ENCODE data around the gene ANXA2. TPM values are rescaled to one million over a fixed set of nuclear protein-coding genes. Genes with fewer than 3 reads are reported as not detected.

Gene ANXA2
- total RNA-seq, 1 experiment from 2014 or later = 656 TPM

DNA sequence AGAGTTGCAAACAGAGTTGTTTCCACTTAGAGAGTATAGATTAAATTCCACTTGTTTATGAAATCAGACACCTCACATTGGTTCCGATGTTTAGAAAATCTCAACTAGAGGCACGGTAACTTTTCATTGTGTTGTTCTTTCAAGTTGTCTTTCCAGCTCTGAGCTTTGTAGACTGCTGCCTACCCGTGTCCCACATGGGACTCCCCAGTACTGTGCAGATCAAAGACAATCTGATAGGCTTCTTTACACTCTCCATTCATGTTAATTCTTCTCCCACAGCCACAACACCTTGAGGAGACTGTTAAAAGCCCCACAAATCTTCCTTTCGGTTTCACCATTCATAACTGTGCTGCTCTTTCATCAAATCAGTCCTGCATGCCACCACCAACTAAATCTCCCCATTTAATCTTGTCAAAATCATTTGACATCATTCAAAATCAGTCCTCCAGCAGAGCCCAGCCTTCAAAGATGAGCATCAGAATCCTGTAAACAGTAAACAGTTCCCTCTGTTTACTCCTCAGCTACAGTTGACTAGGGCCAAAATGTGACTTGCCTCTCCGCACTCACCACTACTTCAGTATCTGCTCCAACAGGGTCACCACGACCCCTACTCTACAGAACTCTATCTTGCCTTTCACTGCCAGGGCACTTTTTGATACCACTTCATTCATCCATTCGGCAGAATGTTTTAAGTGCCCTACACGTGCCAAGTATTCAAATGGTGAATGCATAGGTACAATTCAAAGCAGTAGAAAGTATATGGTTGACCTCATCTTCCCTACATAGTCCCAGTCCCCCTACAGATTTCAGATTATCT, 8.3 kb downstream of the ANXA2 start:
- H3K4me3 ChIP-seq (ENCODE audit: insufficient read depth, low read depth, low read length) = no peak overlapping the region
- no peaks in the 10 kb centered on the region for H3K36me3 ChIP-seq (replicated peaks; ENCODE audit: control insufficient read depth, insufficient read depth, low read length)
- no peak for DNase-seq
- H3K27me3 ChIP-seq (ENCODE audit: control insufficient read depth, insufficient read depth, low read length) = no peaks in the 10 kb centered on the region

DNA sequence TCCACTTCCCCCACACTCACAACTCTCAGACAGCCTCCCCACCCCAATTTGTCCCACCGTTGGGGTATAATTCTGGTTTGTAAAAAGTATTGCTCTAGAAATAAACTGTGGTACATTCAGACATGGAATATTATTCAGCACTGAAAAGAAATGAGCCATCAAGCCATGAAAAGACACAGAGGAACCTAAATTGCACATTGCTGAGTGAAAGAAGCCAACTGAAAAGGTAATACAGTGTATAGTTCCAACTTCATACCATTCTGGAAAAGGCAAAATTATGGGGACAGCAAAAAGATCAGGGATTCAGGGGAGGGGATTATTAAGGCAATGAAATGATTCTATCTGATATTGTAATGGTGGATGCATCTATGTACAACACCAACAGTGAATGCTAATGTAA, 10.5 kb downstream of the ANXA2 start:
- no peaks in the 10 kb centered on the region for H3K27me3 ChIP-seq (ENCODE audit: control insufficient read depth, insufficient read depth, low read length)
- DNase-seq = no peak
- no peaks in the 10 kb centered on the region; the same call in none of the 2 replicates for H3K36me3 ChIP-seq (replicated peaks; ENCODE audit: control insufficient read depth, insufficient read depth, low read length)
- H3K4me3 ChIP-seq (ENCODE audit: insufficient read depth, low read depth, low read length) = no peak overlapping the region

DNA sequence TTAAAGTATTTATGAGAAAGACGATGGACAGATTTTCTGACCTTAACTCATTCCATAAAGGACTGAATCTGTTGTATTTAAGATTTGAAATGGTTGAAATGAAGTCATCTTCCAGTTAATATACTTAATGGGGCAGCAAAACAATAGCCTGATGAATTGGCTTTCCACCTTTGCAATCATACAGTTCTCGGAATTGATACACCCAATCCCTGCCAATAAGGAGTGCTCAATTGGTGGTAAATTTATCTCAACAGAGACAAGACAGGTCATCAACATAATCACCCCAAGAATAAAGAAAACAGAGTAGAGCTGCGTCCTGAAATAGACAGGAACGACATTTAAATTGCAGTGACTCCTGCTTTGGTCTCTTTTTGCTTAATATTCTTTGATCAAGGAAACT, 11.2 kb downstream of the ANXA2 start:
- Histone ChIP-seq H3K27me3 (ENCODE audit: control insufficient read depth, insufficient read depth, low read length) (no peaks in the 10 kb centered on the region), H3K4me3 (ENCODE audit: insufficient read depth, low read depth, low read length) (no peak overlapping the region), H3K36me3 (replicated peaks; ENCODE audit: control insufficient read depth, insufficient read depth, low read length) (no peaks in the 10 kb centered on the region; the same call in none of the 2 replicates)
- DNase-seq = no peak

DNA sequence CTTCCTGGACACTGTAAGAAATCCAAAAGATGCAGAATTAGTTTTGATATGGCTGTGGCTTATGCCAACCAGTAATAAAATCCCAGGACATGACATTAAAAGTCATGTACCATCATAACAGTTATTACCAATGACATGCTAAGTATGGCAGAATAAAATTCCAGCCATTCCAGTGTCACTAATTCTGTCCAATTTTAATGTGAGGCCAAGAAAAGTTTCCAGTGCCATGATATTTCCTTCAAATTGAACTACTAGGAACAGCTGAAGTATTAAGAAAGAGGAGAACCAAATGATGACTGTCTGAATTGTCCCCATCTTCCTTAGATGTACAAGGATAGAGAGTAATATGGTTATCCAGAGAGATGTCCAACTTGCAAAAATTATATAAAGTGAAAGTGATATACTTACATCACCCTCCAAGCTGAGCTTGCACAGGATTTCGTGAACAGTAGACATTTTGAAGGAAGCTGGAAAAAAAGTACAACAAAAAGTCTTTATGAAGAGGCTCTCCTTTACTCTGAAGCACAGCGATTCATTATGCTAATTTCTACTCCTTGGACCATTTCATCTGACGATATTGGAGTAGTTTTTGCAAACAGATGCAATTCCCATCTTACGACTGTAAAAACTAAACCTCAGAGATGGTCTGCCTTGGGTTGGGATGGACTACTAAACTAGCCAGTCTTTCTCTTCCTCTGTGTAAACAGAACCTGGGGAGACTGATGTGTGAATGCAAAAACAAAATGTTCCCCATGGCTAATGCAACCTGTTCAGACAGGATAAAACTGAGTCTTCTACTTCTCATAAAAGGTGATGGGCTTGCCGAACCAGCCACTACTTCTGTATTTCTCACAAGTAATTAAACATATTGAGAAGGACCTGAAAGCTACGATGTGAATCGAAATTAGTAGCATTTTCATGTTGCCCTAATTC, 11.9 kb downstream of the ANXA2 start:
- no peak overlapping the region for H3K4me3 ChIP-seq (ENCODE audit: insufficient read depth, low read depth, low read length)
- H3K36me3 ChIP-seq (replicated peaks; ENCODE audit: control insufficient read depth, insufficient read depth, low read length) = no peaks in the 10 kb centered on the region; the same call in none of the 2 replicates
- H3K27me3 ChIP-seq (ENCODE audit: control insufficient read depth, insufficient read depth, low read length) = no peaks in the 10 kb centered on the region
- DNase-seq = no peak

DNA sequence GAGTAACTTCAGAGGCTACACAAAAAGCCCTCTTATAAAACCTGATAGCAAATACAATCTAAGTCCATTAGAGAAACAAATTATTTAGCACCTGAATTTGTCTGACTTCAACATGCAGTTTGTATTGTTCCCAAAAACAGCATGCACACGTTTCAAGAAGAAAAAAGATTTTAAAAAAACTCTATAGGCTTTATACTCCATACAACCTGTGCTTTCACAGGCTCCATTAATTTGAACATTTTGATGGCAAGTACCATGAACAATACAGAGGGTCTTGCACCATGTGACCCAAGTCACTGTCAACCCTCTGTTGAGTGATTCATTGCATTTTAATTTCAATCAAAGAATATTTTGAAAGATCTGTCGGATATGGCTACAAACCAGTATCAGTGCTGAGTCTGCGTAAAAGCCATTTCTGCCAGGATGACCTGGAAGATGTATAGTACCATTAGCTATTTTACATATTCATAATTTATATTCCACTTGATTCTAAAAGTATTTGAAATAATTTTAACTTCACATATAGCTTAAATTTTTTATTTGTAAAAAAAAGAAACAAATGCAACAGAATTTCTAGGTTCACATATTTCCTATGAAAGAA, 13.2 kb downstream of the ANXA2 start:
- Histone ChIP-seq H3K4me3 (ENCODE audit: insufficient read depth, low read depth, low read length) (no peak overlapping the region), H3K27me3 (ENCODE audit: control insufficient read depth, insufficient read depth, low read length) (no peaks in the 10 kb centered on the region), H3K36me3 (replicated peaks; ENCODE audit: control insufficient read depth, insufficient read depth, low read length) (peaks cover 1% of the 10 kb centered on the region)
- no peak for DNase-seq

DNA sequence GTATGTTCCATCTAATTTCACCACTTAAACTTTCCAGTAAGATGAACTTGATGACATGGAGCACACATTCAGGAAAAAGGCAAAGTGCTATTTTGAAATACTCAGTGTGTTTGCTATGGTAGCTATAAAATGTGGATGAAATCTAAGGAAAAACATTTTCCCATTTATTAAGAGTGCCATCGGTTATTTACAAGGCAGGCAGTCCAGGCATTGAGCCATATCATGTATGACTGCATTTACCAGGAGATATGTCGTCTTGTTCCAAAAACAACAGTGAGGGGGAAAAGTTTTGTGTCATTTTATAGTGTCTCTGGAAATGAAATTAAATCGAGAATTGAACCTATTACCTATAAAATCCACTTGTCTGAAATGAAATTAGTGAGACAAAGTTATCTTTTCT, 13.7 kb downstream of the ANXA2 start:
- Histone ChIP-seq H3K4me3 (ENCODE audit: insufficient read depth, low read depth, low read length) (no peak overlapping the region), H3K36me3 (replicated peaks; ENCODE audit: control insufficient read depth, insufficient read depth, low read length) (peaks cover 3% of the 10 kb centered on the region), H3K27me3 (ENCODE audit: control insufficient read depth, insufficient read depth, low read length) (no peaks in the 10 kb centered on the region)
- no peak for DNase-seq

DNA sequence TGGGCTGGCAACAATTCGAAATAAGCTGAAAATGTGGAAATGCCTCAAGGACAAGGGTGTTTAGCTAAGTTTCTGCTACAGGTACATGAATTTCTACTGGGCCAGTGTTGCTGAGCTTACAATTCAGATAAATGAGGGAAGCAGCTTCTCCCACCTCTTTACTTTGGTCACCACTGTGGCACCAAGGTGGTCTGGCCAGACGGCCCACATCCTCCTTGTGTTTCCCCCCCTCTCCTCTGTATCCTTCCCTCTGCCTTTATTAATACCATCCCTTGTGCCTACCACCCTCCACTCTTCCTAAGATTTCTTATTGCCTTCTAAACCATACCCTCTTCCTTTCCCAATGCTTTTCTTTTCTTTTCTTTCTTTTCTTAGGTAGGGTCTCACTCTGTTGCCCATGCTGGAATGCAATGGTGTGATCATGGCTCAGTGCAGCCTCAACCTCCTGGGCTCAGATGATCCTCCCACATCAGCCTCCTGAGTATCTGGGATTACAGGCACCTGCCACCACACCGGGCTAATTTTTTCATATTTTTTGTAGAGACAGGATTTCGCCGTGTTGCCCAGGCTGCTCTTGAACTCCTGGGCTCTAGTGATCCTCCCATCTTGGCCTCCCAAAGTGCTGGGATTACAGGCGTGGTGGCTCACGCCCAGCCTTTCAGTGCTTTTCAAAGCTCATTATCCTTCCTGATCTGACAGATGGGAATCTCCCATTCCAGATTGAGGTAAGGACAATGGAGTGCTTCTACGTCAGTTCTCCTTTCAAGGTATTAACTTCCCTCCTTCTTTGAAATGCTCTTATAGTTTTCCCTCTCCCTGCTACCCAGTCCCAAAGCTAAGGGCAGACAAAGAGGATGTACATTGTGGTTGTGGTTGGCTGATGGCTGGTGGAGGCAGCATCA, 14.8 kb downstream of the ANXA2 start:
- Histone ChIP-seq H3K4me3 (ENCODE audit: insufficient read depth, low read depth, low read length) (no peak overlapping the region), H3K36me3 (replicated peaks; ENCODE audit: control insufficient read depth, insufficient read depth, low read length) (peaks cover 3% of the 10 kb centered on the region), H3K27me3 (ENCODE audit: control insufficient read depth, insufficient read depth, low read length) (no peaks in the 10 kb centered on the region)
- no peak for DNase-seq

DNA sequence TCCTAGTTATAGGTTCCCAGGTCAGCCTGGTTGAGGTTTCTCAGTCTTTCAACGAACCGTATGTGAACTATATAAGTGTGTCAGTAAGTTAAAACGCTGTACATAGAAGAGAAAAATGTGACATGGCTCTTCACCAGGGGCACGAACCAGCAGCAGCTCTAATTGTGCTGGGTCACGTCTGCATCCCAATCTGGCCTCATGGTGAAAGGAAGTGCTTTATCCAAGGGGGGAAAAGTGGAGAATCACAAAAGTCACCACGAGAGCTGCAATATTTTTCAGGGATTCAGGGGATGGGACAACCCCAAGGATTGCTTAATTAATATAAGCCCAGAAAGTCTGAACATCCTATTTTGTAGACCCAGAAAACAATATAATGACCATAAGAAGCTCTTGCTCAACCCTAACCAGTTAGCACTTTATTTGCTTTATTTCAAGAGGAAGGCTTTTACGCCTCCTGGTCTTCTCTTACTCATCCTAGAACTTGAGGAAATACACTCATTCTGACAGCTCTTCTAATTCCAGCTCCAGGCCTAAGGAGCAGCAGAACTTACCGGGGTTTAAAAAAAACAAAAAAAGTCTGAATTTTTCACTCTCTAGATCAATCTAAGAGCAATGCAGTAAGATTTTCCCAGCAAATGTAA, 16.5 kb downstream of the ANXA2 start:
- H3K36me3 ChIP-seq (replicated peaks; ENCODE audit: control insufficient read depth, insufficient read depth, low read length) = peaks cover 5% of the 10 kb centered on the region
- no peak for DNase-seq
- no peaks in the 10 kb centered on the region for H3K27me3 ChIP-seq (ENCODE audit: control insufficient read depth, insufficient read depth, low read length)
- H3K4me3 ChIP-seq (ENCODE audit: insufficient read depth, low read depth, low read length) = no peak overlapping the region

DNA sequence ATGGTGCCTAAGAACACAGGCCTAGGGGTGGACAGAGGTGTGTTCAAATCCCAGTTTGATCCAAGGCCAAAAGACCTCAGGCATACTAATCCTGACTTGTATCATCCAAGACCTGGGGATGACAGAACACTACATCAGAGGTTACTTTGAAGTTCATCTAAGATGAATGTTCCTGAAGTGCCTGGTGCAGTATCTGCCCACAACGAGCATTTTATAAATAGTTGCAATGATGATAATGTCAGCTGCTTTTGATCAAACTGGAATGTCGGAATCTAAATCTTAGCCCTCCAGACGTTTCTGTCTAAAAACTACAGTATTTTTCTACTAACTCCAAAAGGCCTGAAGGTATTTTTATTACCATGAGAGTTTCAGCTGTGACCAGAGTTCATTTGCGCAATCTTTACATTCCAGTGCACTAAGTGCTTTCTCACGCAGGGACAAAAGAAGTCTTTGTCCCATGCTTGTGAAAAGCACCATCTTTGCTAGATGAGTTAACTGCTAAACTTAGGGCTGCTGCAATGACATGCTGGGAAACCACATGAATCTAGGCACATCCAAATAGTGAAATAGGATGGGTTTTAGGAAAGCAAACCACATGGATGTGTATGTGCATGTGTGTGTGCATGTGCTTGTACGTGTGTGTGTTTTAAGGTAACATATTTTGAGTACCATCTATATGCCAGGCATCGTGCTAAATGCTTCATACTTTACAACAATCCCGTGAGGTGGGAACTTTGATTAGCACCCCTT, 18.1 kb downstream of the ANXA2 start:
- H3K27me3 ChIP-seq (ENCODE audit: control insufficient read depth, insufficient read depth, low read length) = no peaks in the 10 kb centered on the region
- DNase-seq = no peak
- peaks cover 5% of the 10 kb centered on the region for H3K36me3 ChIP-seq (replicated peaks; ENCODE audit: control insufficient read depth, insufficient read depth, low read length)
- no peak overlapping the region for H3K4me3 ChIP-seq (ENCODE audit: insufficient read depth, low read depth, low read length)

DNA sequence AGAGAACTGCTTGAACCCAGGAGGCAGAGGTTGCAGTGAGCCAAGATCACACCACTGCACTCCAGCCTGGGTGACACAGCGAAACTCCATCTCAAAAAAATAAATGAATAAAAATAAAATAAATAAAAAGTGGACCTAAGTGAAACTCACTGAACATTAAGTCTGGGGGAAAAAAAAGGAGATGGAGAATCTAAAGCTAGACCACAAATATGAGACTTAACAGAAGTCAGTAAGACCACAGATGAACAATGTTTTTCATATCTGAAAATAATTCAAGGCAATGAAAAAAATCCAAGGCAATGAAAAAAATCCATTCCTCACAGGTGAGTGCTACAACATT, 18.6 kb downstream of the ANXA2 start:
- H3K36me3 ChIP-seq (replicated peaks; ENCODE audit: control insufficient read depth, insufficient read depth, low read length) = peaks cover 5% of the 10 kb centered on the region
- no peaks in the 10 kb centered on the region for H3K27me3 ChIP-seq (ENCODE audit: control insufficient read depth, insufficient read depth, low read length)
- H3K4me3 ChIP-seq (ENCODE audit: insufficient read depth, low read depth, low read length) = no peak overlapping the region
- DNase-seq = no peak

DNA sequence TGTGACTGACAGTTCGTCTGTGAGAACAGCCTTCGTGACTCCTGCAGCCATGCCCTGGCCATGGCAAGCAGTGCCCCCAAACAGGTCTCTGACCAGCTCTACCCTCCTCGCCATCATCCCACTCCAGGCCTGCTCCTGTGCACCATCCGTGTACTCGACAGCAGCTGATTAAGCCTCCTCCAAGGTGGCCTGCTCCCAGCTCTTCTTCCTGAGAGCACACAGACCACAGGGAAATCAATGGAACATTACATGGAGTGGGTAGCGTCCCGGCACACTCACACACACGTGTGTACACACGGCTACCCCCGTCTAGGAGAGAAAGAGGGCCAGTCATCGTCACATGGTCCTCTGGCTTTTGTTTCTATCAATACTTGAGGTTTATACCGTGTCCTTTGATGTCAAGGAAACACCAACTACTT, 21.1 kb downstream of the ANXA2 start:
- no peaks in the 10 kb centered on the region for H3K27me3 ChIP-seq (ENCODE audit: control insufficient read depth, insufficient read depth, low read length)
- H3K4me3 ChIP-seq (ENCODE audit: insufficient read depth, low read depth, low read length) = no peak overlapping the region
- DNase-seq = no peak
- peaks cover 8% of the 10 kb centered on the region for H3K36me3 ChIP-seq (replicated peaks; ENCODE audit: control insufficient read depth, insufficient read depth, low read length)

DNA sequence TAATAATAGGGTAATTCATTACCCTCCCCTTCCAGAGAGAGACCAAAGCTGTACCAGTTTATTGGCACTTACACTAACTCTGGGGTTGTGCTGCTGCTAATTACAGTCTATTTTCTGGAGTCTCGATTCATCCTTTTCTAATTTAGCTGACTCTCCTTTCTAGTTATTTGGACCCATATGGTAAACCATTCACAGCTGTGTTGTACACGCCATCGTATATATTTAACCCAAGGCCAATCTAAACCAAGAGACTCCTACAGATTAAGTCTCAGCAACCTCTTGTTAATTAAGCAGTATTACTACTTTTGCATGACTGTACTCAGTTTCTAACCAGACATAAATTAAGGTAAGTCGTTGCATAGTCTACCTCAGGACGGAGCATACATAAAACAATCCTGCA, 22.5 kb downstream of the ANXA2 start:
- no peaks in the 10 kb centered on the region for H3K27me3 ChIP-seq (ENCODE audit: control insufficient read depth, insufficient read depth, low read length)
- DNase-seq = no peak
- no peak overlapping the region for H3K4me3 ChIP-seq (ENCODE audit: insufficient read depth, low read depth, low read length)
- peaks cover 11% of the 10 kb centered on the region for H3K36me3 ChIP-seq (replicated peaks; ENCODE audit: control insufficient read depth, insufficient read depth, low read length)

DNA sequence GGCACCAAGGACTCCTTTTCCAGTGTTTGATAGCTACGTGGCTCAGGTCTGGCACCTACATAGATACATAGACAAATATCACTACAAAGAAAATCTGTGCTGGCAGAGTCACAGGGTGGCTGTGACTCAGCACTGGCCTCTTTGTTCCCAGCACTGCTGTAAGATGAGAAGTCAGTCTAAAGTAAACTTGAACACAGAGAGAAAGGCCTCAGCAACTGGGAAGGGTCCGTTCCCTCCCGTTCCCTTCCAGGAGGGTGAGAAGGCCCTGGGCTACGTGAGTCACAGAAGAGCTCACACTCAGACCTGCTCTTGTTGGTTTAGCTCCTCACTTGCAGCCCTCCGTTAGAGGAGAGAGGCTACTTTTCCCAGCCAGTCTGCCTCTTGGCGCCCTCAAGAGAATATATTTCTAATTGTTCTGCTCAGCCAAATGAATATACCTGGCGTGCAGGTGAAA, 23.1 kb downstream of the ANXA2 start:
- H3K4me3 ChIP-seq (ENCODE audit: insufficient read depth, low read depth, low read length) = no peak overlapping the region
- no peaks in the 10 kb centered on the region for H3K27me3 ChIP-seq (ENCODE audit: control insufficient read depth, insufficient read depth, low read length)
- H3K36me3 ChIP-seq (replicated peaks; ENCODE audit: control insufficient read depth, insufficient read depth, low read length) = peaks cover 9% of the 10 kb centered on the region
- DNase-seq = no peak

Data from H7 (cell line).